GM19351 (cell line): ENCODE results near the gene NFE2L1.

Experiments used
- ATAC-seq: cut with Tn5 transposase; IDR thresholded peaks from one replicate; pipeline ENCODE4 v1.9.1; 2021; ENCODE audit warnings: mild to moderate bottlenecking, moderate library complexity; ENCODE audit not compliant: unreplicated experiment

The NFE2L1 gene

GRCh38 chr17:48047113-48047740, 932 bp upstream of the NFE2L1 start:
- no peak for ATAC-seq

- peak; percentile 32 for ATAC-seq
Observed at GRCh38 chr17:48048384-48049126, 396 bp downstream of the NFE2L1 start.

GRCh38 chr17:48051283-48051682, 3.1 kb downstream of the NFE2L1 start:
- ATAC-seq, result no peak

- no peak for ATAC-seq
Observed at GRCh38 chr17:48051706-48052486, 3.7 kb downstream of the NFE2L1 start.

- ATAC-seq, result no peak
Observed at GRCh38 chr17:48052956-48053757, 5.0 kb downstream of the NFE2L1 start.

- ATAC-seq, result no peak
Observed at GRCh38 chr17:48053758-48054237, 5.6 kb downstream of the NFE2L1 start.

GRCh38 chr17:48054238-48055185, 6.4 kb downstream of the NFE2L1 start:
- ATAC-seq, result no peak

GRCh38 chr17:48055531-48056245, 7.5 kb downstream of the NFE2L1 start:
- no peak for ATAC-seq

GRCh38 chr17:48056246-48056745, 8.1 kb downstream of the NFE2L1 start:
- ATAC-seq, result no peak

- ATAC-seq, result no peak
Observed at GRCh38 chr17:48056879-48057278, 8.7 kb downstream of the NFE2L1 start.

- ATAC-seq, result no peak
Observed at GRCh38 chr17:48057626-48058025, 9.5 kb downstream of the NFE2L1 start.

- ATAC-seq, result no peak
Observed at GRCh38 chr17:48058393-48059124, 10.4 kb downstream of the NFE2L1 start.

GRCh38 chr17:48059125-48059668, 11.0 kb downstream of the NFE2L1 start:
- no peak for ATAC-seq

- ATAC-seq, result no peak
Observed at GRCh38 chr17:48060249-48060648, 12.1 kb downstream of the NFE2L1 start.

GRCh38 chr17:48062273-48062672, 14.1 kb downstream of the NFE2L1 start:
- no peak for ATAC-seq

- no peak for ATAC-seq
Observed at GRCh38 chr17:48064638-48065037, 16.5 kb downstream of the NFE2L1 start.

GRCh38 chr17:48066192-48066591, 18.0 kb downstream of the NFE2L1 start:
- ATAC-seq, result no peak

GRCh38 chr17:48066656-48067055, 18.5 kb downstream of the NFE2L1 start:
- ATAC-seq, result no peak
